Kidney (tissue), 14 donors: ENCODE data around the gene ARL2. TPM values are rescaled to one million over a fixed set of nuclear protein-coding genes. Genes with fewer than 3 reads are reported as not detected.

Experiments used
- DNase-seq, 5 donors: peaks; one replicate each; pipeline ENCODE4 v3.0.0-alpha.2; 2013 to 2020
- FAIRE-seq: peaks from 2 replicates; lab custom pipeline; 2012; peaks lifted over from hg19 to GRCh38; lab: Jason Lieb, UNC
- H3K27ac ChIP-seq, 2 donors: one replicate each; pipeline ENCODE4 v1.7.0; 2013; ENCODE audit warnings: low read depth in 2 of 2, low read length in 2 of 2, inconsistent platforms in 1 of 2
- H3K27me3 ChIP-seq: one replicate; pipeline ENCODE4 v1.7.1; 2013; ENCODE audit warnings: low read length, inconsistent platforms; ENCODE audit not compliant: control insufficient read depth, insufficient read depth
- H3K36me3 ChIP-seq, 3 donors: one replicate each; pipeline versions ENCODE4 v1.7.0 to v1.7.1; 2013; ENCODE audit warnings: low read length in 3 of 3, control low read depth in 1 of 3, inconsistent platforms in 1 of 3; ENCODE audit not compliant: insufficient read depth in 3 of 3, control insufficient read depth in 2 of 3
- H3K4me1 ChIP-seq, 3 donors: one replicate each; pipeline versions ENCODE4 v1.7.0 to v1.7.1; 2013; ENCODE audit warnings: low read length in 3 of 3, inconsistent platforms in 1 of 3, low read depth in 1 of 3; ENCODE audit not compliant: control insufficient read depth in 2 of 3, insufficient read depth in 2 of 3
- H3K4me3 ChIP-seq, 3 donors: one replicate each; pipeline versions ENCODE4 v1.7.0 to v1.8.1; 2013; ENCODE audit warnings: low read length in 3 of 3, control low read depth in 1 of 3, inconsistent platforms in 1 of 3
- H3K9ac ChIP-seq, 3 donors: one replicate each; pipeline versions ENCODE4 v1.7.0 to v1.7.1; 2013; ENCODE audit warnings: low read length in 3 of 3, control low read depth in 1 of 3, inconsistent platforms in 1 of 3
- H3K9me3 ChIP-seq, 3 donors: one replicate each; pipeline versions ENCODE4 v1.7.0 to v1.7.1; 2013; ENCODE audit warnings: low read length in 3 of 3, control low read depth in 1 of 3, inconsistent platforms in 1 of 3; ENCODE audit not compliant: control insufficient read depth in 2 of 3, insufficient read depth in 1 of 3
- CTCF ChIP-seq: IDR thresholded peaks from 3 replicates; pipeline ENCODE4 v1.5.1; 2012; ENCODE audit warnings: mild to moderate bottlenecking, moderate library complexity, borderline replicate concordance; ENCODE audit not compliant: insufficient read depth; ENCODE audit errors: extremely low read depth
- intact Hi-C: fragments of 100-400 bp; cut with DNase I; formaldehyde crosslinking; loops from one replicate; pipeline ENCODE4 v1.11.1; 2022
- polyA plus RNA-seq: library from polyadenylated mRNA; stranded (reverse); fragments of 350-450 nt; fragmentation: Illumina TruSeq; extraction: RNeasy Lipid Tissue Mini Kit (QIAGEN cat#74804); gene quantifications from one replicate; pipeline ENCODE4 v1.2.3, GENCODE V29; 2014; ENCODE audit warnings: low read depth, low replicate concordance; ENCODE audit not compliant: insufficient read depth
- total RNA-seq: library from RNA; stranded (reverse); fragmentation: NEBNext Ultra II Directional; extraction: Animal tissue kit (Norgen Biotek cat#: 25700); gene quantifications from one replicate; pipeline ENCODE4 v1.2.1, GENCODE V29; 2021
- donor health status: control.
- donor health status: control.
- donor health status: control.
- donor health status: control.
- donor health status: control.
- donor health status: DM: yes; HTN: yes; CAD: no.
- donor health status: Normal renal cell carcinoma (clear cell type).

The ARL2 gene
- total and polyA plus RNA-seq, 2 donors from 2014 or later: 91.6 to 284 TPM

GRCh38 chr11:64996327-64996709 lies 17.6 kb upstream of the ARL2 start:
- FAIRE-seq (no peak), DNase-seq (no peak)
- no peaks in the 10 kb centered on the region for H3K27me3 ChIP-seq
- no peak for TF ChIP-seq CTCF
- no peaks in the 10 kb centered on the region for H3K9me3 ChIP-seq
- peak overlapping the region in 2 of 3 donors; percentile 56 to 93 for H3K9ac ChIP-seq
- intact Hi-C loops: loop anchor here (10.0 kb wide), 1 partner anchor 62 kb away; the partner anchor contains the start of gene GPHA2
- H3K36me3 ChIP-seq: no peaks in the 10 kb centered on the region
- H3K4me1 ChIP-seq: peaks cover 0 to 18% (median 6%) of the 10 kb centered on the region in 3 donors
- peak overlapping the region in 2 of 3 donors; percentile 73 to 89 for H3K4me3 ChIP-seq
- peak overlapping the region; percentile 52 to 85 for H3K27ac ChIP-seq

- H3K4me3 ChIP-seq: peak within 1 kb of the TSS; percentile 26 to 89 (median 73)
- peak within 1 kb of the TSS; percentile 74 to 85 for H3K27ac ChIP-seq
- no peak for FAIRE-seq
- no peaks in the 10 kb centered on the region for H3K27me3 ChIP-seq
- H3K4me1 ChIP-seq: peaks cover 0 to 18% (median 6%) of the 10 kb centered on the region in 3 donors
- H3K9ac ChIP-seq: peak within 1 kb of the TSS in 2 of 3 donors; percentile 56 to 93
- intact Hi-C loops: loop anchor here (10.0 kb wide), 1 partner anchor 62 kb away; the partner anchor contains the start of gene GPHA2
- H3K9me3 ChIP-seq: no peaks in the 10 kb centered on the region
- peak; percentile 56 for TF ChIP-seq CTCF
- no peaks in the 10 kb centered on the region for H3K36me3 ChIP-seq
- peak; percentile 85 to 95 (median 93) for DNase-seq
These were observed 17.1 kb upstream of the ARL2 start, which contains the start of gene BATF2 for GRCh38 chr11:64996710-64997380. BATF2 (minus strand) TSS chr11:64996971; CDS start chr11:64996914, 57 bp downstream.

- FAIRE-seq: no peak
- H3K9me3 ChIP-seq: no peaks in the 10 kb centered on the region
- no peak for DNase-seq
- peaks cover 0 to 18% (median 6%) of the 10 kb centered on the region in 3 donors for H3K4me1 ChIP-seq
- H3K9ac ChIP-seq: no peak overlapping the region
- peak overlapping the region in 1 of 3 donors; percentile 14 for H3K4me3 ChIP-seq
- intact Hi-C loops: loop anchor here (10.0 kb wide), 1 partner anchor 63 kb away; the partner anchor contains the start of gene GPHA2
- no peaks in the 10 kb centered on the region for H3K36me3 ChIP-seq
- H3K27me3 ChIP-seq: no peaks in the 10 kb centered on the region
- no peak overlapping the region for H3K27ac ChIP-seq
- no peak for TF ChIP-seq CTCF
These were observed 15.8 kb upstream of the ARL2 start for GRCh38 chr11:64998141-64998540.
